Lung (tissue), 12 donors: ENCODE measurements around the gene RANBP17. TPM values are rescaled to one million over a fixed set of nuclear protein-coding genes. Genes with fewer than 3 reads are reported as not detected.

Experiments
- ATAC-seq: fragments of 200-7000 bp; cut with Tn5 transposase; one replicate; pipeline ENCODE4 v1.9.1; 2020; ENCODE audit warnings: moderate number of reproducible peaks; ENCODE audit not compliant: insufficient read depth, low FRiP score
- DNase-seq, 3 donors: peaks; one replicate each; pipeline ENCODE4 v3.0.0-alpha.2; 2013 to 2017
- H3K27ac ChIP-seq, 2 donors: one replicate each; pipeline ENCODE4 v1.5.1; 2013; ENCODE audit warnings: mild to moderate bottlenecking in 2 of 2, moderate library complexity in 2 of 2, control low read depth in 1 of 2, inconsistent platforms in 1 of 2, low read depth in 1 of 2, low read length in 1 of 2
- H3K27me3 ChIP-seq, 3 donors: one replicate each; pipeline ENCODE4 v1.5.1; 2013; ENCODE audit warnings: low read length in 2 of 3; ENCODE audit not compliant: control insufficient read depth in 3 of 3, insufficient read depth in 3 of 3
- H3K36me3 ChIP-seq, 4 donors: one replicate each; pipeline ENCODE4 v1.5.1; 2013; ENCODE audit warnings: low read length in 4 of 4, mild to moderate bottlenecking in 1 of 4, moderate library complexity in 1 of 4; ENCODE audit not compliant: control insufficient read depth in 4 of 4, insufficient read depth in 4 of 4
- H3K4me1 ChIP-seq, 5 donors: one replicate each; pipeline ENCODE4 v1.5.1; 2013; ENCODE audit warnings: low read length in 5 of 5, mild to moderate bottlenecking in 2 of 5, moderate library complexity in 1 of 5; ENCODE audit not compliant: control insufficient read depth in 5 of 5, insufficient read depth in 5 of 5
- H3K4me3 ChIP-seq: one replicate; pipeline ENCODE4 v1.5.1; 2013; ENCODE audit warnings: mild to moderate bottlenecking, control low read depth, moderate library complexity
- H3K9ac ChIP-seq, 2 donors: one replicate each; pipeline ENCODE4 v1.5.1; 2013; ENCODE audit warnings: low read length in 2 of 2, control low read depth in 1 of 2; ENCODE audit not compliant: insufficient read depth in 1 of 2
- H3K9me3 ChIP-seq, 4 donors: one replicate each; pipeline ENCODE4 v1.5.1; 2013; ENCODE audit warnings: low read length in 3 of 4, mild to moderate bottlenecking in 1 of 4, moderate library complexity in 1 of 4; ENCODE audit not compliant: control insufficient read depth in 4 of 4, insufficient read depth in 3 of 4
- CTCF ChIP-seq: IDR thresholded peaks from 2 replicates; pipeline ENCODE4 v1.5.1; 2012; ENCODE audit warnings: mild to moderate bottlenecking; ENCODE audit errors: control extremely low read depth, extremely low read depth
- WGBS, 2 donors: extraction: QIAGEN DNeasy Blood & Tissue Kit; methylation state at CpG; one replicate each; pipeline ENCODE4 v1.1.7; 2013; 5-methylcytosine and 5-hydroxymethylcytosine counted together
- polyA plus RNA-seq, 2 donors: library from polyadenylated mRNA; stranded (reverse); fragments of 200-250 nt; gene quantifications; one replicate each; pipeline ENCODE4 v1.2.1, GENCODE V29; 2013
- total RNA-seq, 2 donors: library from RNA; depleted of rRNA in 1 of 2; stranded (reverse); fragments of >200 nt in 1 of 2; gene quantifications; one replicate each; pipeline ENCODE4 v1.2.1, GENCODE V29; 2014 to 2021
- donor health status: control.
- donor health status: control.
- donor health status: Bipolar disorder and iron deficiency.
- donor health status: healthy.
- donor health status: DM: yes; HTN: yes; CAD: no.

Gene RANBP17
- total and polyA plus RNA-seq, 4 donors, result 1.8 to 130 (median 11.0) TPM

GRCh38 chr5:171246231-171246630 lies 384.4 kb downstream of the RANBP17 start:
- peaks cover 0 to 15% (median 4%) of the 10 kb centered on the region in 4 donors for H3K9me3 ChIP-seq
- peaks cover 0 to 6% (median 2%) of the 10 kb centered on the region in 4 donors for H3K36me3 ChIP-seq
- H3K27me3 ChIP-seq, result no peaks in the 10 kb centered on the region
- no peaks in the 10 kb centered on the region for H3K4me1 ChIP-seq
- TF ChIP-seq CTCF, result no peak
- no peak overlapping the region for H3K4me3 ChIP-seq
- no peak overlapping the region for H3K27ac ChIP-seq
- DNase-seq, result no peak
- 93 to 98% methylated on average over 2 of the region's 2 CpGs for WGBS, 2 donors
- no peak for ATAC-seq
- H3K9ac ChIP-seq, result no peak overlapping the region

GRCh38 chr5:171249460-171249859 lies 387.6 kb downstream of the RANBP17 start:
- Histone ChIP-seq H3K9ac (no peak overlapping the region), H3K9me3 (peaks cover 0 to 15% (median 4%) of the 10 kb centered on the region in 4 donors), H3K27me3 (no peaks in the 10 kb centered on the region), H3K4me1 (no peaks in the 10 kb centered on the region), H3K27ac (no peak overlapping the region), H3K4me3 (no peak overlapping the region), H3K36me3 (peaks cover 0 to 6% (median 2%) of the 10 kb centered on the region in 4 donors)
- ATAC-seq, result no peak
- no peak for DNase-seq
- no peak for TF ChIP-seq CTCF

DNA sequence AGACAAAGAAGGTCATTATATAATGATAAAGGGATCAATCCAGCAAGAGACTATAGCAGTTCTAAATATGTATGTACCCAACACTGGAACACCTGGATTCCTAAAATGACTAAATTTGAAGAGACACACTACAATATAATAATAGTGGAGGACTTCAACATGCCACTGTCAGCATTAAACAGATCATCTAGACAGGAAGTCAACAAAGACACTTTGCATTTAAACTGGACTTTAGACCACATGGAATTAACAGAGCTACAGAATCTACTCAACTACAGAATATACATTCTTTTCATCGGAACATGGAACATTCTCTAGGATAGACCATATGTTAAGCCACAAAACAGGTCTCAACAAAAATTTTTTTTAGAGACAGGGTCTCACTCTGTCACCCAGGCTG lies 388.9 kb downstream of the RANBP17 start:
- Histone ChIP-seq H3K4me3 (no peak overlapping the region), H3K27me3 (no peaks in the 10 kb centered on the region), H3K36me3 (peaks cover 0 to 6% (median 2%) of the 10 kb centered on the region in 4 donors), H3K9me3 (peaks cover 0 to 15% (median 4%) of the 10 kb centered on the region in 4 donors), H3K9ac (no peak overlapping the region), H3K27ac (no peak overlapping the region), H3K4me1 (no peaks in the 10 kb centered on the region)
- 96 to 100% methylated on average over 1 of the region's 1 CpG for WGBS, 2 donors
- ATAC-seq (no peak), DNase-seq (no peak)
- TF ChIP-seq CTCF, result no peak

- Histone ChIP-seq H3K36me3 (peaks cover 0 to 6% (median 2%) of the 10 kb centered on the region in 4 donors), H3K27ac (no peak overlapping the region), H3K4me1 (no peaks in the 10 kb centered on the region), H3K4me3 (no peak overlapping the region), H3K9me3 (peaks cover 0 to 15% (median 4%) of the 10 kb centered on the region in 4 donors), H3K27me3 (no peaks in the 10 kb centered on the region), H3K9ac (no peak overlapping the region)
- TF ChIP-seq CTCF, result no peak
- no peak for ATAC-seq
- no peak for DNase-seq
- 97 to 98% methylated on average over 21 of the region's 21 CpGs for WGBS, 2 donors
Measured at GRCh38 chr5:171251519-171251918, 389.7 kb downstream of the RANBP17 start.
